Activated B cell treated with CpG ODN at 0.5 μM for 24 hours (primary cell): ENCODE measurements around the gene EEF2K. TPM values are rescaled to one million over a fixed set of nuclear protein-coding genes. Genes with fewer than 3 reads are reported as not detected.

ENCODE experiments used
- ATAC-seq: fragments of 200-7000 bp; cut with Tn5 transposase; one replicate; pipeline ENCODE4 v1.10.0; 2021; ENCODE audit warnings: low read depth, mild to moderate bottlenecking, moderate library complexity
- CTCF ChIA-PET: fragments of 350-600 bp; sonication (Branson Sonifier 250); formaldehyde crosslinking; loops from one replicate; lab custom pipeline; 2021; ENCODE audit warnings: antibody characterized with exemption; lab: Charles Lee
- POLR2A ChIA-PET: fragments of 350-600 bp; sonication (Branson Sonifier 250); formaldehyde crosslinking; loops from one replicate; lab custom pipeline; 2021; ENCODE audit warnings: antibody characterized with exemption; lab: Charles Lee
- DNase-seq: peaks from one replicate; pipeline ENCODE4 v3.0.0; 2022
- H3K27ac Mint-ChIP-seq: one replicate; pipeline ENCODE4 v1.8.0; 2020; ENCODE audit warnings: mixed read lengths
- H3K27me3 Mint-ChIP-seq: one replicate; pipeline ENCODE4 v1.8.0; 2021; ENCODE audit warnings: mixed read lengths
- H3K36me3 Mint-ChIP-seq: one replicate; pipeline ENCODE4 v1.8.0; 2021; ENCODE audit warnings: low read depth, mixed read lengths
- H3K4me1 Mint-ChIP-seq: one replicate; pipeline ENCODE4 v1.8.0; 2021; ENCODE audit warnings: mixed read lengths
- H3K4me3 Mint-ChIP-seq: one replicate; pipeline ENCODE4 v1.8.0; 2020; ENCODE audit warnings: mild to moderate bottlenecking, mixed read lengths
- H3K9me3 Mint-ChIP-seq: one replicate; pipeline ENCODE4 v1.8.0; 2020; ENCODE audit warnings: mixed read lengths
- CTCF ChIP-seq: fragments of 200-600 bp; IDR thresholded peaks from one replicate; pipeline ENCODE4 v1.8.0; 2022; ENCODE audit warnings: antibody characterized with exemption, mild to moderate bottlenecking
- intact Hi-C: fragments of 100-400 bp; cut with micrococcal nuclease; formaldehyde crosslinking; loops from one replicate; pipeline ENCODE4 v1.15.1; 2024
- total RNA-seq: library from RNA; stranded (reverse); gene quantifications from 2 replicates; pipeline ENCODE4 v1.2.3, GENCODE V29; 2022

The EEF2K gene
- total RNA-seq, 1 donor from 2014 or later, result 29.7 TPM

DNA sequence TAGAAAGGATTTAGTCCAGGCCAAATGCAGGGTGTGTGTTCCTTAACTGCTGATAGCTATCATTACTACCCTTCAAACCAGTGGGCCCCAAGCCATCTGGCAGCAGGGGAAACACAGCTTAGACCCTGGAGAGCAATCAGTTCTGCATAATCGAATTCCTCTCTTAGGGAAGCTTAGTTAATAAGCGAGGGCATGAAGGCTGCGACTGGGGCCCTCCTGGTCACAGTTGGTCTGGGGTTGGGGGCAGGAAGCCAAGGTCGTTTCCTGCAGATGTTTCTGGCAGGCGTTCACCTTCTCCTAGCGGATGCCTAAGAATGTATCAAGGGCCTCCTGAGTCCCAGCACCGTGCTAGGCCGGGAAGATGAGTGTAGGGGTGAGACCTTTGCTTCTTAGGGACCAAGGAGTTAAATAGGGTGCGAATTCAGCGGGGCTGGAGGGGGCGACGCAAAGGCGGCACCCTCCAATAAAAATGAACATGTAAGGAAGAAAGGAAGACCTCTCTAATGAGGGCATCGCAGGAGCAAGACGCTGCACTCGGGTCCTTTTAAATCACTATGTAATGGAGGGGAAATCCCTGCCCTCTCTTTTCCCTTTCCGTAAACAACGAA, 16.5 kb upstream of the EEF2K start:
- Mint-ChIP-seq H3K4me3 (peak overlapping the region; percentile 95), H3K4me1 (peaks cover 64% of the 10 kb centered on the region), H3K27me3 (no peaks in the 10 kb centered on the region), H3K36me3 (peaks cover 2% of the 10 kb centered on the region), H3K27ac (peak overlapping the region; percentile 100), H3K9me3 (peaks cover under 1% of the 10 kb centered on the region)
- CTCF ChIA-PET, result interaction anchor here (0.7 to 4.1 kb wide), 10 partner anchors 8 to 607 kb away, joined by 3 to 66 read pairs (median 4); partner anchors contain the start of genes EEF2K, PDZD9 and POLR3E
- peak; percentile 31 for DNase-seq
- POLR2A ChIA-PET, result interaction anchor here (1.2 to 8.8 kb wide), 8 partner anchors 10 to 239 kb away, joined by 3 to 154 read pairs (median 24); partner anchors contain the start of genes EEF2K, MOSMO, PDZD9 and POLR3E
- ATAC-seq, result no peak
- no peak for TF ChIP-seq CTCF
- intact Hi-C loops, result loop anchor here (1.0 to 10.0 kb wide), 9 partner anchors 91 to 1289 kb away; partner anchors contain the start of genes CDR2, DCUN1D3, LYRM1 and METTL9

GRCh38 chr16:22190081-22190775, 15.8 kb upstream of the EEF2K start:
- ATAC-seq, result peak; percentile 59
- TF ChIP-seq CTCF, result no peak
- H3K9me3 Mint-ChIP-seq, result peaks cover 2% of the 10 kb centered on the region
- H3K4me1 Mint-ChIP-seq, result peaks cover 71% of the 10 kb centered on the region
- POLR2A ChIA-PET, result interaction anchor here (1.2 to 8.8 kb wide), 9 partner anchors 9 to 239 kb away, joined by 3 to 154 read pairs (median 24); partner anchors contain the start of genes EEF2K, MOSMO, POLR3E and UQCRC2
- no peaks in the 10 kb centered on the region for H3K27me3 Mint-ChIP-seq
- peak overlapping the region; percentile 100 for H3K27ac Mint-ChIP-seq
- DNase-seq, result peak; percentile 96
- peaks cover 2% of the 10 kb centered on the region for H3K36me3 Mint-ChIP-seq
- CTCF ChIA-PET, result interaction anchor here (0.6 to 4.1 kb wide), 6 partner anchors 17 to 239 kb away, joined by 3 to 66 read pairs (median 20); partner anchors contain the start of genes EEF2K, PDZD9 and POLR3E
- intact Hi-C loops, result loop anchor here (1.0 to 10.0 kb wide), 7 partner anchors 107 to 1290 kb away; partner anchors contain the start of genes CDR2, DCUN1D3, LYRM1 and METTL9
- H3K4me3 Mint-ChIP-seq, result peak overlapping the region; percentile 95

GRCh38 chr16:22190776-22191531, 15.1 kb upstream of the EEF2K start:
- Mint-ChIP-seq H3K27me3 (peaks cover 2% of the 10 kb centered on the region), H3K27ac (peak overlapping the region; percentile 100), H3K9me3 (peaks cover 2% of the 10 kb centered on the region), H3K4me3 (peak overlapping the region; percentile 95), H3K4me1 (peaks cover 77% of the 10 kb centered on the region), H3K36me3 (peaks cover 5% of the 10 kb centered on the region)
- TF ChIP-seq CTCF, result no peak
- CTCF ChIA-PET, result interaction anchor here (0.9 to 3.2 kb wide), 3 partner anchors 9 to 16 kb away, joined by 3 to 24 read pairs (median 8); partner anchors contain the start of gene EEF2K
- intact Hi-C loops, result loop anchor here (1.0 to 10.0 kb wide), 9 partner anchors 8 to 1291 kb away; partner anchors contain the start of genes CDR2, DCUN1D3, EEF2K and LYRM1
- POLR2A ChIA-PET, result interaction anchor here (0.6 to 8.8 kb wide), 16 partner anchors 8 to 1515 kb away, joined by 3 to 154 read pairs (median 5); partner anchors contain the start of genes EEF2K, LYRM1, MOSMO and POLR3E
- ATAC-seq (peak; percentile 65), DNase-seq (peak; percentile 98)

DNA sequence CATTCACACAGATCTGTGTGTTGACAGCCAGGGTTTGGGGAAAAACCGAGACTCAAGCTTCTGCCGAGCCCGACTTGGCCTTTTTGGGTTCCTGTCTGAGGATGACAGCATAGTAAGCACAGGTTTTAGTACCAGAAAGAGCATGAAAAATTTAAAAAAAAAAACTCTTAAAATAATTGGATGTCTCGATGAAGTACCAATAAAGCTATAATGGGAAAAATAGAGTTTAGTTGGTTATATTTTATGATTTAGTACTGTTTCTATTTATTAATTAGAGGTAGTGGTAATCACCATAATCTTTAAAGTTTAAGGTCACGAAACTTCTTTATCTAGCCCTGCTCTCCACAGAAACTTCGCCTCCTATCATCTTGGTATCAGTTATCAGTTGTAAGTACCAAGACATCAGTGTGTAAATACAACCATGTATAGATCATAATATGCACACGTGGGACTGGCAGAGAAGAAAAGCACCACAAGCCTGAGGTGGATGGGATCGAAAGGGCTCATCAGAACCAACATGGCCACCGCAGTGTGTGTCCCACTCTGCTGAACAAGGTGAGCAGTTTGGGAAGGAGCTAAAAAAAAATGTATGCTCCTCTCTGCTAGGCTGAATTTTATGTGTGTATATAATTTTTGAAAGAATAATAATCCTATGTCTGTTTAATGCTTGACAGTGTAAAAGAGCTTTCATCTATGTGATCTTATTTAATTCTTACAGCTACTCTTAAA, 14.4 kb upstream of the EEF2K start:
- TF ChIP-seq CTCF, result no peak
- Mint-ChIP-seq H3K36me3 (peaks cover 5% of the 10 kb centered on the region), H3K4me3 (peak overlapping the region; percentile 95), H3K27ac (peak overlapping the region; percentile 100), H3K9me3 (peaks cover 2% of the 10 kb centered on the region), H3K27me3 (peaks cover 2% of the 10 kb centered on the region), H3K4me1 (peaks cover 78% of the 10 kb centered on the region)
- DNase-seq (no peak), ATAC-seq (no peak)
- ChIA-PET POLR2A (interaction anchor here (0.6 to 8.8 kb wide), 17 partner anchors 8 to 1515 kb away, joined by 3 to 154 read pairs (median 4); partner anchors contain the start of genes EEF2K, LYRM1, MOSMO and POLR3E), CTCF (interaction anchor here (0.8 to 2.0 kb wide), 4 partner anchors 8 to 105 kb away, joined by 3 to 8 read pairs (median 4); partner anchors contain the start of genes EEF2K and POLR3E)
- intact Hi-C loops, result loop anchor here (1.0 to 10.0 kb wide), 6 partner anchors 8 to 594 kb away; partner anchors contain the start of genes CDR2, EEF2K and METTL9
